K562 (cell line): ENCODE data around the gene ATRNL1. TPM values are rescaled to one million over a fixed set of nuclear protein-coding genes. Genes with fewer than 3 reads are reported as not detected.

ENCODE experiments used
- ATAC-seq: fragments of 200-7000 bp; cut with Tn5 transposase; 3 replicates; pipeline ENCODE4 v1.9.1; 2020; ENCODE audit warnings: moderate library complexity
- BruUV-seq: library from RNA; stranded (reverse); fragments of 400-500 nt; replicated peaks from 2 replicates; lab custom pipeline; 2021; lab: Mats Ljungman, UMichigan
- CTCF ChIA-PET: fragments of 300-600 bp; formaldehyde crosslinking; extraction: SDS; loops from one replicate; lab custom pipeline; 2021; ENCODE audit warnings: low intra/inter-chr PET ratio; lab: Yijun Ruan, JAX
- POLR2A ChIA-PET: fragments of 300-600, 350-650 bp; sonication (Branson Sonifier 250); formaldehyde crosslinking; extraction: SDS; loops from one replicate; lab custom pipeline; 2021; ENCODE audit warnings: antibody characterized with exemption, inconsistent platforms; lab: Yijun Ruan, JAX
- DNase-seq, 4 experiments: peaks; one replicate each; pipeline versions ENCODE4 v3.0.0 to v3.0.0-alpha.2; 2011 to 2018; ENCODE audit warnings: low spot score in 3 of 4, mixed read lengths in 3 of 4; ENCODE audit errors: extremely low read depth in 1 of 4
- FAIRE-seq: peaks from 2 replicates; lab custom pipeline; 2011; peaks lifted over from hg19 to GRCh38; lab: Jason Lieb, UNC
- H2AFZ ChIP-seq: 2 replicates; pipeline ENCODE4 v1.6.0; 2011; ENCODE audit warnings: low read depth, low read length, control low read depth, inconsistent platforms
- H3K27ac ChIP-seq: fragments of 200-600 bp; 3 replicates; pipeline ENCODE4 v1.8.0; 2011; ENCODE audit warnings: low read depth, mild to moderate bottlenecking, control low read depth, inconsistent platforms, low read length, moderate library complexity, mixed read lengths; ENCODE audit errors: extremely low read depth
- H3K27me3 ChIP-seq, 2 experiments: fragments of 300-600 bp in 1 of 2; 2 replicates in 1 of 2; 3 replicates in 1 of 2; pipeline versions ENCODE4 v1.6.0 to v1.8.0; 2011; ENCODE audit warnings: inconsistent platforms in 2 of 2, low read length in 2 of 2, mild to moderate bottlenecking in 1 of 2, mixed read lengths in 1 of 2, moderate library complexity in 1 of 2; ENCODE audit not compliant: control insufficient read depth in 2 of 2, insufficient read depth in 2 of 2
- H3K36me3 ChIP-seq: fragments of 300-600 bp; 3 replicates; pipeline ENCODE4 v1.8.0; 2011; ENCODE audit warnings: mild to moderate bottlenecking, low read length, inconsistent platforms; ENCODE audit not compliant: control insufficient read depth, insufficient read depth
- H3K4me1 ChIP-seq, 2 experiments: fragments of 200-600 bp in 1 of 2; replicated peaks in 1 of 2; 2 replicates in 1 of 2; 3 replicates in 1 of 2; pipeline versions ENCODE4 v1.5.1 to v1.8.0; 2011; ENCODE audit warnings: inconsistent platforms in 2 of 2, low read length in 2 of 2, mild to moderate bottlenecking in 1 of 2, mixed read lengths in 1 of 2, moderate library complexity in 1 of 2; ENCODE audit not compliant: control insufficient read depth in 2 of 2, insufficient read depth in 2 of 2
- H3K4me2 ChIP-seq: 2 replicates; pipeline ENCODE4 v1.6.1; 2011; ENCODE audit warnings: low read length, control low read depth, inconsistent platforms, mixed read lengths; ENCODE audit not compliant: insufficient read depth
- H3K4me3 ChIP-seq: fragments of 200-600 bp; sonication (generic), shearing (Covaris generic); 2 replicates; pipeline ENCODE4 v1.5.1; 2016; ENCODE audit warnings: control low read depth, inconsistent platforms
- H3K79me2 ChIP-seq: fragments of 200-600 bp; 3 replicates; pipeline ENCODE4 v1.8.0; 2011; ENCODE audit warnings: low read length, inconsistent platforms; ENCODE audit not compliant: control insufficient read depth, insufficient read depth
- H3K9ac ChIP-seq, 2 experiments: 2 replicates each; pipeline versions ENCODE4 v1.6.0 to v1.6.1; 2011; ENCODE audit warnings: low read depth in 2 of 2, low read length in 2 of 2, control low read depth in 1 of 2, inconsistent platforms in 1 of 2, mild to moderate bottlenecking in 1 of 2, mixed read lengths in 1 of 2; ENCODE audit not compliant: insufficient read depth in 1 of 2
- H3K9me1 ChIP-seq: one replicate; pipeline ENCODE4 v1.6.0; 2011; ENCODE audit warnings: inconsistent platforms, mild to moderate bottlenecking, low read length, moderate library complexity; ENCODE audit not compliant: control insufficient read depth, insufficient read depth
- H3K9me3 ChIP-seq: replicated peaks from 2 replicates; pipeline ENCODE4 v1.5.1; 2011; ENCODE audit warnings: low read depth, low read length, inconsistent platforms; ENCODE audit not compliant: control insufficient read depth, insufficient read depth
- H4K20me1 ChIP-seq: replicated peaks from 2 replicates; pipeline ENCODE4 v1.6.1; 2011; ENCODE audit warnings: low read length, inconsistent platforms, mixed read lengths; ENCODE audit not compliant: control insufficient read depth, insufficient read depth
- IRF2 ChIP-seq: sonication (generic); formaldehyde crosslinking; IDR thresholded peaks from 2 replicates; pipeline ENCODE4 v1.8.1; 2022; ENCODE audit warnings: mild to moderate bottlenecking, missing genetic modification reagents
- KDM1A ChIP-seq, 2 experiments: fragments of 450-650 bp; IDR thresholded peaks; 2 replicates each; pipeline ENCODE4 v1.6.1; 2016; ENCODE audit warnings: mild to moderate bottlenecking in 2 of 2
- MCM7 ChIP-seq, 2 experiments: fragments of 450-650 bp; IDR thresholded peaks; 2 replicates each; pipeline ENCODE4 v1.6.1; 2016 to 2018
- MECOM ChIP-seq: fragments of 250-450 bp; sonication (Bioruptor Pico); IDR thresholded peaks from 2 replicates; pipeline ENCODE4 v1.8.0; 2022; ENCODE audit warnings: inconsistent platforms
- PHTF2 ChIP-seq: fragments of 250-450 bp; sonication (Bioruptor Pico); IDR thresholded peaks from 2 replicates; pipeline ENCODE4 v1.5.0; 2021; ENCODE audit warnings: mild to moderate bottlenecking
- RFX7 ChIP-seq: fragments of 250-450 bp; sonication (Bioruptor Pico); IDR thresholded peaks from 2 replicates; pipeline ENCODE4 v1.5.1; 2021; ENCODE audit warnings: mild to moderate bottlenecking
- SIN3A ChIP-seq, 2 experiments: fragments of 150-350 bp in 1 of 2; IDR thresholded peaks; 2 replicates each; pipeline ENCODE4 v1.6.1; 2011 to 2016; ENCODE audit warnings: borderline replicate concordance in 2 of 2, low read depth in 2 of 2, low read length in 2 of 2, mild to moderate bottlenecking in 2 of 2, moderate library complexity in 2 of 2; ENCODE audit not compliant: control insufficient read depth in 1 of 2
- SMAD2 ChIP-seq: fragments of 150-350 bp; IDR thresholded peaks from 2 replicates; pipeline ENCODE4 v1.6.1; 2014; ENCODE audit warnings: low read depth, mild to moderate bottlenecking, low read length
- TARDBP ChIP-seq: fragments of 450-650 bp; IDR thresholded peaks from 2 replicates; pipeline ENCODE4 v1.6.1; 2016
- UBTF ChIP-seq, 2 experiments: IDR thresholded peaks; 2 replicates each; pipeline ENCODE4 v1.6.1; 2012; ENCODE audit warnings: improper control_type of control experiment in 2 of 2, low read depth in 2 of 2, low read length in 2 of 2, borderline replicate concordance in 1 of 2
- ZNF384 ChIP-seq: IDR thresholded peaks from 2 replicates; pipeline ENCODE4 v1.6.1; 2012; ENCODE audit warnings: low read depth, low read length, improper control_type of control experiment
- WGBS: fragments of 100-300 bp; shearing (Covaris generic); methylation state at CpG from one replicate; pipeline ENCODE4 v1.1.6; 2016; ENCODE audit warnings: low coverage, mixed read lengths; ENCODE audit not compliant: insufficient coverage; ENCODE audit errors: missing lambda C conversion rate; 5-methylcytosine and 5-hydroxymethylcytosine counted together
- in situ Hi-C: fragments of 300-500 bp; cut with MboI; formaldehyde crosslinking; loops from 4 replicates; pipeline ENCODE4 v1.15.0; 2018; ENCODE audit warnings: inconsistent platforms, mixed read lengths
- intact Hi-C: fragments of 100-400 bp; cut with micrococcal nuclease; formaldehyde crosslinking; loops from 2 replicates; pipeline ENCODE4 v1.14.2; 2022
- polyA plus RNA-seq, 8 experiments: library from polyadenylated mRNA; depleted of rRNA in 4 of 8; stranded (reverse) in 5 of 8; unstranded in 3 of 8; fragments of >200 nt; fragmentation: Nextera tagmentation in 2 of 8; fragmentation: Illumina TruSeq in 1 of 8; extraction: Ambion mirVana in 2 of 8; extraction: Trizol in 1 of 8; gene quantifications; 2 replicates each; pipeline versions ENCODE4 v1.2.1 to v1.2.3, GENCODE V29; 2011 to 2014; ENCODE audit warnings: inconsistent platforms in 1 of 8, missing spikeins in 1 of 8
- total RNA-seq, 7 experiments: library from RNA; depleted of rRNA in 6 of 7; stranded (reverse); fragments of >200 nt in 6 of 7; fragmentation: Illumina TruSeq in 2 of 7; extraction: Trizol in 2 of 7; gene quantifications; 2 replicates each; pipeline versions ENCODE4 v1.2.1 to v1.2.3, GENCODE V29; 2011 to 2021; ENCODE audit warnings: low replicate concordance in 1 of 7
- TF ChIP-seq, protein P1 (sequence below): sonication (generic); formaldehyde crosslinking; IDR thresholded peaks from 2 replicates; pipeline ENCODE4 v1.4.0; 2020; ENCODE audit warnings: mild to moderate bottlenecking, missing genetic modification reagents

Gene ATRNL1
- total and polyA plus RNA-seq, 9 of the 15 experiments (the other 6 are each of a cell fraction or from before 2014, with no cell fraction given): 0.18 TPM; not detected in 8

DNA sequence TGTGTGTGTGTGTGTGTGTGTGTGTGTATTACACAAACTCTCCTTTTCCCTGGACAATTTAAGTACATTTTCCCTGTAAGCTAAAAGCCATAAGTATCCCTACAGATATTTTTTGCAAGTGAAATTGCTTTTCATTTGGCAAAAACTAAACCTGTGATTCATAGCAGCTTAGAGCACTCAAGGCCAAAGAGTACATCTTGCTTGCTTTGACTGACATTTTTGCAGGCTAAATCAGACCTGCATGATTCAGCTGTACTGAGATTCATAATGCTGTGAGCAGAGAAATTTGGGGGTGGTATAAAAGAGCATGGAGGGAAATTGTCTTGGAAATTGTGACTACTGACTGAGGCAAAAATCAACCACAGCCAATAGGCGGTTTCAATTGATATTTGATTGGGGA lies 679.4 kb downstream of the ATRNL1 start:
- Histone ChIP-seq H2AFZ (no peak overlapping the region), H3K36me3 (no peaks in the 10 kb centered on the region), H3K9me1 (no peaks in the 10 kb centered on the region), H3K27me3 (no peaks in the 10 kb centered on the region), H3K4me2 (no peak overlapping the region), H3K27ac (no peak overlapping the region), H3K4me3 (no peak overlapping the region), H3K4me1 (no peaks in the 10 kb centered on the region), H4K20me1 (no peaks in the 10 kb centered on the region), H3K9ac (no peak overlapping the region), H3K79me2 (no peaks in the 10 kb centered on the region), H3K9me3 (no peaks in the 10 kb centered on the region)
- in situ Hi-C loops (no loop called here), intact Hi-C loops (no loop called here)
- WGBS: 0% methylated on average over 1 of the region's 1 CpG
- no peak for TF ChIP-seq TARDBP
- TF ChIP-seq ZNF384: no peak
- TF ChIP-seq IRF2 (CRISPR knock-in tag): no peak
- DNase-seq (no peak), ATAC-seq (no peak), FAIRE-seq (no peak)
- ChIA-PET POLR2A (no interaction called here), CTCF (no interaction called here)
- BruUV-seq: no TSS peak

DNA sequence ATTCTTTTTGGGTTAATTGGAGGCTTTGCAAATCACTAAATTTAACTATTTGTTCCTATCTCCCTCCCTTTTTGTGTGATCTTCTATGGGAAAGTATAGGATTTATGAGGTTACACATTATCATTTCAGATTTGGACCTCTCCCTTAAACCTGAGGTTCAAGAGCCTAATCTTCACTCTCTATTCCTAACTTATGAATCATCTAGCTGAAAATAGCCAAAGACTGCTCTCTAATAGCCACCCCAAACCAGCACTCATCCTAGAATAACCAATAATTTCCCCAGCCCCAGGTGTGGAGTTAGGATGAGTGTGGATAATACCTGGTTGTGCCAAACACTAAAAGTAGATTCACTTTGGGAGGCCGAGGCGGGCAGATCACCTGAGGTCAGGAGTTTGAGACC lies 680.7 kb downstream of the ATRNL1 start:
- Histone ChIP-seq H3K9me3 (no peaks in the 10 kb centered on the region), H3K9ac (no peak overlapping the region), H3K9me1 (no peaks in the 10 kb centered on the region), H3K4me1 (no peaks in the 10 kb centered on the region), H3K27ac (no peak overlapping the region), H3K4me3 (no peak overlapping the region), H2AFZ (no peak overlapping the region), H3K27me3 (no peaks in the 10 kb centered on the region), H3K4me2 (no peak overlapping the region), H3K36me3 (no peaks in the 10 kb centered on the region), H3K79me2 (no peaks in the 10 kb centered on the region), H4K20me1 (no peaks in the 10 kb centered on the region)
- intact Hi-C loops (no loop called here), in situ Hi-C loops (no loop called here)
- ChIA-PET CTCF (no interaction called here), POLR2A (no interaction called here)
- DNase-seq (no peak), FAIRE-seq (no peak), ATAC-seq (no peak)
- no CpG with 5 or more reads among the region's 2 CpGs for WGBS
- BruUV-seq: no TSS peak
- TF ChIP-seq UBTF (IDR thresholded peaks at IDR 0.05; ENCODE audit: borderline replicate concordance in 1 of 2, low read depth in 2 of 2, low read length in 2 of 2) (no peak), KDM1A (IDR thresholded peaks at IDR 0.05) (no peak), SIN3A (IDR thresholded peaks at IDR 0.05; ENCODE audit: borderline replicate concordance in 2 of 2, control insufficient read depth in 1 of 2, low read depth in 2 of 2, low read length in 2 of 2) (no peak), SMAD2 (no peak), PHTF2 (no peak), RFX7 (no peak), MECOM (CRISPR knock-in tag) (no peak), MCM7 (IDR thresholded peaks at IDR 0.05) (no peak)
- TF ChIP-seq, protein P1, sequence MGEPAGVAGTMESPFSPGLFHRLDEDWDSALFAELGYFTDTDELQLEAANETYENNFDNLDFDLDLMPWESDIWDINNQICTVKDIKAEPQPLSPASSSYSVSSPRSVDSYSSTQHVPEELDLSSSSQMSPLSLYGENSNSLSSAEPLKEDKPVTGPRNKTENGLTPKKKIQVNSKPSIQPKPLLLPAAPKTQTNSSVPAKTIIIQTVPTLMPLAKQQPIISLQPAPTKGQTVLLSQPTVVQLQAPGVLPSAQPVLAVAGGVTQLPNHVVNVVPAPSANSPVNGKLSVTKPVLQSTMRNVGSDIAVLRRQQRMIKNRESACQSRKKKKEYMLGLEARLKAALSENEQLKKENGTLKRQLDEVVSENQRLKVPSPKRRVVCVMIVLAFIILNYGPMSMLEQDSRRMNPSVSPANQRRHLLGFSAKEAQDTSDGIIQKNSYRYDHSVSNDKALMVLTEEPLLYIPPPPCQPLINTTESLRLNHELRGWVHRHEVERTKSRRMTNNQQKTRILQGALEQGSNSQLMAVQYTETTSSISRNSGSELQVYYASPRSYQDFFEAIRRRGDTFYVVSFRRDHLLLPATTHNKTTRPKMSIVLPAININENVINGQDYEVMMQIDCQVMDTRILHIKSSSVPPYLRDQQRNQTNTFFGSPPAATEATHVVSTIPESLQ (CRISPR knock-in tag): no peak
